ENCODE data around the gene UFD1.

UFD1 gene

GRCh38 chr22:19466848-19467752 lies 11.9 kb downstream of the UFD1 start:
- DNase-seq: no peak

- DNase-seq: peak; percentile 22
Observed at GRCh38 chr22:19466126-19466716, 12.8 kb downstream of the UFD1 start.

GRCh38 chr22:19464975-19465374 lies 14.0 kb downstream of the UFD1 start:
- no peak for DNase-seq

- DNase-seq: no peak
Observed at GRCh38 chr22:19464546-19464945, 14.4 kb downstream of the UFD1 start.

GRCh38 chr22:19463491-19464469 lies 15.2 kb downstream of the UFD1 start:
- DNase-seq: no peak

GRCh38 chr22:19463008-19463407 lies 16.0 kb downstream of the UFD1 start:
- no peak for DNase-seq

GRCh38 chr22:19461506-19461905 lies 17.5 kb downstream of the UFD1 start:
- DNase-seq: no peak

GRCh38 chr22:19460036-19460435 lies 19.0 kb downstream of the UFD1 start:
- no peak for DNase-seq

- no peak for DNase-seq
Observed at GRCh38 chr22:19457828-19458428, 21.1 kb downstream of the UFD1 start.

- no peak for DNase-seq
Observed at GRCh38 chr22:19456541-19456940, 22.5 kb downstream of the UFD1 start.

GRCh38 chr22:19455585-19456370 lies 23.2 kb downstream of the UFD1 start:
- no peak for DNase-seq

- DNase-seq: no peak
Observed at GRCh38 chr22:19455033-19455432, 24.0 kb downstream of the UFD1 start.

GRCh38 chr22:19454156-19454555 lies 24.8 kb downstream of the UFD1 start:
- no peak for DNase-seq

- no peak for DNase-seq
Observed at GRCh38 chr22:19453718-19454117, 25.3 kb downstream of the UFD1 start.

- no peak for DNase-seq
Observed at GRCh38 chr22:19451570-19451969, 27.4 kb downstream of the UFD1 start.

GRCh38 chr22:19450363-19451175 lies 28.4 kb downstream of the UFD1 start:
- no peak for DNase-seq

GRCh38 chr22:19449422-19449767 lies 29.6 kb downstream of the UFD1 start:
- no peak for DNase-seq

- no peak for DNase-seq
Observed at GRCh38 chr22:19448739-19449421, 30.1 kb downstream of the UFD1 start.

- DNase-seq: peak; percentile 97
Observed at GRCh38 chr22:19448076-19448607, 30.9 kb downstream of the UFD1 start.
